Type B pancreatic cell (in vitro differentiated cells): ENCODE results near the gene KY. TPM values are rescaled to one million over a fixed set of nuclear protein-coding genes. Genes with fewer than 3 reads are reported as not detected.

ENCODE experiments used
- DNase-seq: peaks from one replicate; pipeline ENCODE4 v3.0.0; 2021; ENCODE audit warnings: mixed read lengths; ENCODE audit not compliant: unreplicated experiment; ENCODE audit errors: extremely low spot score
- H3K27ac Mint-ChIP-seq: 2 replicates; pipeline ENCODE4 v1.8.0; 2021; ENCODE audit warnings: mild to moderate bottlenecking, mixed read lengths
- H3K27me3 Mint-ChIP-seq: 2 replicates; pipeline ENCODE4 v1.8.0; 2021; ENCODE audit warnings: mixed read lengths
- H3K36me3 Mint-ChIP-seq: 2 replicates; pipeline ENCODE4 v1.8.0; 2021; ENCODE audit warnings: mixed read lengths
- H3K4me1 Mint-ChIP-seq: one replicate; pipeline ENCODE4 v1.8.0; 2021; ENCODE audit warnings: mixed read lengths; ENCODE audit not compliant: unreplicated experiment
- H3K4me3 Mint-ChIP-seq: 2 replicates; pipeline ENCODE4 v1.8.0; 2021; ENCODE audit warnings: mild to moderate bottlenecking, mixed read lengths
- H3K9me3 Mint-ChIP-seq: 2 replicates; pipeline ENCODE4 v1.8.0; 2021; ENCODE audit warnings: mixed read lengths
- CTCF ChIP-seq: fragments of 200-600 bp; sonication (generic); conservative IDR thresholded peaks from 2 replicates; pipeline ENCODE4 v1.5.0; 2021; ENCODE audit warnings: antibody characterized with exemption, mild to moderate bottlenecking
- total RNA-seq: library from RNA; stranded (reverse); gene quantifications from 2 replicates; pipeline ENCODE4 v1.2.1, GENCODE V29; 2021; ENCODE audit warnings: low replicate concordance

KY gene
- total RNA-seq, 1 donor from 2014 or later, result 0.58 TPM

GRCh38 chr3:134602440-134602814 is 48.4 kb downstream of the KY start:
- Mint-ChIP-seq H3K36me3 (no peaks in the 10 kb centered on the region), H3K27me3 (peaks cover 24% of the 10 kb centered on the region), H3K27ac (no peak overlapping the region), H3K9me3 (no peaks in the 10 kb centered on the region), H3K4me1 (peaks cover 20% of the 10 kb centered on the region), H3K4me3 (peak overlapping the region; percentile 51)
- TF ChIP-seq CTCF, result no peak
- no peak for DNase-seq

- no peak for TF ChIP-seq CTCF
- Mint-ChIP-seq H3K4me3 (peak overlapping the region; percentile 51), H3K4me1 (peaks cover 20% of the 10 kb centered on the region), H3K36me3 (no peaks in the 10 kb centered on the region), H3K27me3 (peaks cover 21% of the 10 kb centered on the region), H3K27ac (no peak overlapping the region), H3K9me3 (no peaks in the 10 kb centered on the region)
- peak; percentile 83 for DNase-seq
Observed at GRCh38 chr3:134601539-134602439, 49.0 kb downstream of the KY start.

DNA sequence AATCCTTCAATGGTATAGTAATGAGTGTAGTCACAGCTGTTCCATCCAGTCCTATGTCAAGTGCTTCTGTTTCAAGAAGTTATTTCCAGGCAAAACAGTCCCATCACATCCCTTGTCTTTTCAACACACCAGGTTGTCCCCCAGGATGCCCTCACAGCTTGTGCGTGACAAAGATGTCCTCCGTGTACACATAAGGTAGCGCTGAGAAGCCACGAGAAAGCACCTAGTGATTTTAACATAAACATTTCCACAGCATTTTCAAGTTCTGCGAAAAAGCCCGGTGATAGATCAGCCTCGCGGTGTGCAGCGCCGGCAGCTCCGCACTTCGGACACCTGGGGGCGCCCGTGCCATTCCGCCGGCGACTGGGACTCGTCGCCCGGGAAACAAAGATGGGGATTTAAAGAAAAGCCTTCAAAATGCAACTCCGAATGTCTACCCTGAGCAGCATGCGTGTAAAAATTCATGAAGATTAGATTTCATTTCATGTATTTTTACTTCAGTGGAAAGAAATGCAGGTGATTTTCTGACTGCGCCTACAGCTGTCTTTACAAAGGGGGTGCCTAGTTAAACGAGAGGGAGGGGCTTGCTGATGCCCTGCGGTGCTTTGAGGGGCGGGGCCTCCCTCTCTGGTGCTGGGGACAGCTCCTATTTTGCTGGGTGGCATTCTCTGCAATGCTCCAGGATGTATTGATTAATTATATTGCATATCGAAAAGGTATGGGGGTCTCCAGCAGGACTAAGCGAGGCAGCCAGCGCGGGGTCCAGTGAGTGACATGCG is 49.9 kb downstream of the KY start:
- H3K27me3 Mint-ChIP-seq, result peaks cover 18% of the 10 kb centered on the region
- H3K27ac Mint-ChIP-seq, result no peak overlapping the region
- no peaks in the 10 kb centered on the region for H3K9me3 Mint-ChIP-seq
- H3K4me1 Mint-ChIP-seq, result peaks cover 18% of the 10 kb centered on the region
- no peaks in the 10 kb centered on the region for H3K36me3 Mint-ChIP-seq
- peak; percentile 86 for DNase-seq
- H3K4me3 Mint-ChIP-seq, result peak overlapping the region; percentile 54
- peak; percentile 99 for TF ChIP-seq CTCF

GRCh38 chr3:134600206-134600605 is 50.6 kb downstream of the KY start:
- TF ChIP-seq CTCF, result no peak
- H3K27ac Mint-ChIP-seq, result no peak overlapping the region
- peak overlapping the region; percentile 54 for H3K4me3 Mint-ChIP-seq
- no peak for DNase-seq
- peaks cover 14% of the 10 kb centered on the region for H3K4me1 Mint-ChIP-seq
- H3K9me3 Mint-ChIP-seq, result no peaks in the 10 kb centered on the region
- peaks cover 14% of the 10 kb centered on the region for H3K27me3 Mint-ChIP-seq
- no peaks in the 10 kb centered on the region for H3K36me3 Mint-ChIP-seq

GRCh38 chr3:134598763-134599545 is 51.9 kb downstream of the KY start:
- Mint-ChIP-seq H3K4me1 (peaks cover 14% of the 10 kb centered on the region), H3K27ac (no peak overlapping the region), H3K4me3 (no peak overlapping the region), H3K9me3 (no peaks in the 10 kb centered on the region), H3K36me3 (no peaks in the 10 kb centered on the region), H3K27me3 (peaks cover 22% of the 10 kb centered on the region)
- TF ChIP-seq CTCF, result no peak
- DNase-seq, result no peak
